Small intestine (tissue), 7 donors: ENCODE data around the gene LEKR1. TPM values are rescaled to one million over a fixed set of nuclear protein-coding genes. Genes with fewer than 3 reads are reported as not detected.

Experiments
- DNase-seq, 2 donors: peaks; one replicate each; pipeline versions ENCODE4 v3.0.0 to v3.0.0-alpha.2; 2013
- FAIRE-seq: peaks from 2 replicates; lab custom pipeline; 2012; peaks lifted over from hg19 to GRCh38; lab: Jason Lieb, UNC
- H3K27ac ChIP-seq, 3 donors: one replicate each; pipeline ENCODE4 v1.5.1; 2013; ENCODE audit warnings: low read length in 2 of 3, mild to moderate bottlenecking in 2 of 3, control low read depth in 1 of 3, inconsistent platforms in 1 of 3, low read depth in 1 of 3, moderate library complexity in 1 of 3
- H3K27me3 ChIP-seq, 3 donors: one replicate each; pipeline ENCODE4 v1.6.1; 2013; ENCODE audit warnings: low read length in 3 of 3, inconsistent platforms in 1 of 3; ENCODE audit not compliant: control insufficient read depth in 3 of 3, insufficient read depth in 3 of 3
- H3K36me3 ChIP-seq, 3 donors: one replicate each; pipeline ENCODE4 v1.6.1; 2013; ENCODE audit warnings: low read length in 3 of 3, inconsistent platforms in 1 of 3, low read depth in 1 of 3, mild to moderate bottlenecking in 1 of 3, moderate library complexity in 1 of 3; ENCODE audit not compliant: control insufficient read depth in 3 of 3, insufficient read depth in 2 of 3
- H3K4me1 ChIP-seq, 3 donors: one replicate each; pipeline ENCODE4 v1.6.1; 2013; ENCODE audit warnings: low read length in 2 of 3, inconsistent platforms in 1 of 3, low read depth in 1 of 3, mild to moderate bottlenecking in 1 of 3, moderate library complexity in 1 of 3; ENCODE audit not compliant: control insufficient read depth in 3 of 3, insufficient read depth in 2 of 3
- H3K4me3 ChIP-seq, 3 donors: one replicate each; pipeline ENCODE4 v1.5.1; 2013; ENCODE audit warnings: low read length in 3 of 3, control low read depth in 1 of 3, inconsistent platforms in 1 of 3, low read depth in 1 of 3, mild to moderate bottlenecking in 1 of 3, moderate library complexity in 1 of 3
- H3K9me3 ChIP-seq, 2 donors: one replicate each; pipeline ENCODE4 v1.6.1; 2013; ENCODE audit warnings: low read depth in 1 of 2, low read length in 1 of 2; ENCODE audit not compliant: control insufficient read depth in 2 of 2, insufficient read depth in 1 of 2
- WGBS, 3 donors: extraction: QIAGEN DNeasy Blood & Tissue Kit; methylation state at CpG; one replicate each; pipeline ENCODE4 v1.1.7; 2013; 5-methylcytosine and 5-hydroxymethylcytosine counted together
- polyA plus RNA-seq, 4 donors: library from polyadenylated mRNA; stranded (reverse) in 3 of 4; unstranded in 1 of 4; fragments of 200-250 nt in 3 of 4; fragments of 120-200 nt in 1 of 4; gene quantifications; one replicate each; pipeline versions ENCODE4 v1.2.1 to v1.2.3, GENCODE V29; 2013
- donor health status: healthy with polysubstance abuse.
- donor health status: control.
- donor health status: control.
- donor health status: Bipolar disorder and iron deficiency.
- donor health status: healthy.

The LEKR1 gene
- polyA plus RNA-seq, 4 donors: 0.63 to 2.5 TPM; not detected in 2

GRCh38 chr3:157091083-157091833 lies 265.1 kb downstream of the LEKR1 start:
- DNase-seq: no peak

GRCh38 chr3:157092230-157092629 lies 266.1 kb downstream of the LEKR1 start:
- peak overlapping the region in 1 of 3 donors; percentile 13 for H3K27ac ChIP-seq
- H3K27me3 ChIP-seq: no peaks in the 10 kb centered on the region
- H3K9me3 ChIP-seq: no peaks in the 10 kb centered on the region
- no peak for FAIRE-seq
- WGBS, 3 donors: 83 to 89% (median 87%) methylated on average over 5 of the region's 5 CpGs
- no peaks in the 10 kb centered on the region for H3K36me3 ChIP-seq
- DNase-seq: no peak
- peaks cover 5 to 30% (median 8%) of the 10 kb centered on the region in 3 donors for H3K4me1 ChIP-seq
- H3K4me3 ChIP-seq: no peak overlapping the region

More at GRCh38 chr3:157091083-157091833, 265.1 kb downstream of the LEKR1 start:
- no peaks in the 10 kb centered on the region for H3K36me3 ChIP-seq
- FAIRE-seq: no peak
- H3K9me3 ChIP-seq: no peaks in the 10 kb centered on the region
- 58 to 84% (median 84%) methylated on average over 4 of the region's 4 CpGs for WGBS, 3 donors
- H3K27me3 ChIP-seq: no peaks in the 10 kb centered on the region
- peaks cover 5 to 34% (median 8%) of the 10 kb centered on the region in 3 donors for H3K4me1 ChIP-seq
- H3K27ac ChIP-seq: peak overlapping the region in 1 of 3 donors; percentile 15
- no peak overlapping the region for H3K4me3 ChIP-seq

- DNase-seq (peak; percentile 42 to 44), FAIRE-seq (no peak)
- Histone ChIP-seq H3K9me3 (no peaks in the 10 kb centered on the region), H3K4me1 (peaks cover 3 to 21% (median 3%) of the 10 kb centered on the region in 3 donors), H3K4me3 (no peak overlapping the region), H3K36me3 (no peaks in the 10 kb centered on the region), H3K27ac (no peak overlapping the region), H3K27me3 (no peaks in the 10 kb centered on the region)
- WGBS, 3 donors: 23 to 65% (median 41%) methylated on average over 1 of the region's 1 CpG
Measured at GRCh38 chr3:157093096-157093495, 266.9 kb downstream of the LEKR1 start.

GRCh38 chr3:157094301-157094700 lies 268.1 kb downstream of the LEKR1 start:
- Histone ChIP-seq H3K27me3 (no peaks in the 10 kb centered on the region), H3K4me1 (peaks cover 2 to 16% (median 3%) of the 10 kb centered on the region in 3 donors), H3K36me3 (no peaks in the 10 kb centered on the region), H3K9me3 (no peaks in the 10 kb centered on the region), H3K4me3 (no peak overlapping the region), H3K27ac (no peak overlapping the region)
- no peak for FAIRE-seq
- DNase-seq: no peak
- 92 to 95% (median 92%) methylated on average over 2 of the region's 2 CpGs for WGBS, 3 donors

DNA sequence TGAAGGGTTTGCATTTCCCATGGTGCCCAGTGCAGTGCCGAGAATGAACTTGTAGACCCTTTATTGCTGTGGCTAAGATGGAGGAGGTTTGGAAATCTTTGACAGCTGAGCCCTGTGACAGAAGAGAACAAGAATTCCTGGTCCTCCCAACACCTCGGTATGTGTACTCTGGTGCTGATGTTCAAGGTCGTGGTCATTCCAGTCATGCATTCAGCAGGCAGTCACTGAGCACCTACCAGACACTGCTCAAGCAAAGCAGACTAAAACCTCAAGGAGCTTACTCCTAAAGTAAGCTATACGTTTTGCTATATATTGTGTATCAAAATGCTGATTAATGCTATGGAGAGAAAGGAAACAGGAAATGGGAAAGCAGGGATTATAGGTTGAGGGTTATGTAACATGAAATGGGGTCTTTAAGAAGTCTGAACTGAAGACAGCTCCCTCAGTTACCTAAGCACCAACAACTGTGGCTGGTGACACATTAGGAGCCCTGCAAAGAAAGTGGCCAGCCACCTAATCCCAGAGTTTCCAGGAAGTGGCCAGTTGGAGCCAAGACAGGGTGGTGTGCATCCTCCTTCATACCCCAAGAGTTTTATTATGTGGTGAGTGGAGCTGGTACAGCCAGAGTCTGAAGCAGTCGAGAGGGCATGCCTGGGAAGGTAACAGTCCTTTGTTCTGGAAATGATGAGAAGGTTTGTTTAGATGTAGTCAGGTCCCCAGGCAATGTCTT lies 268.8 kb downstream of the LEKR1 start:
- no peak for FAIRE-seq
- no peak for DNase-seq
- 72 to 80% (median 79%) methylated on average over 5 of the region's 5 CpGs for WGBS, 3 donors

More for the DNA sequence above, 268.8 kb downstream of the LEKR1 start:
- H3K4me1 ChIP-seq: peaks cover 2 to 10% (median 3%) of the 10 kb centered on the region in 3 donors
- no peaks in the 10 kb centered on the region for H3K27me3 ChIP-seq
- H3K4me3 ChIP-seq: no peak overlapping the region
- no peaks in the 10 kb centered on the region for H3K9me3 ChIP-seq
- H3K27ac ChIP-seq: no peak overlapping the region
- H3K36me3 ChIP-seq: no peaks in the 10 kb centered on the region

Other genes starting within 250 kb of the LEKR1 start
- 10 to 100 TPM in 3 of 4 donors, 1 to 10 TPM in 1; 8.5 to 18.3 (median 15.7) TPM for gene TIPARP, start 151.8 kb upstream of the LEKR1 start, polyA plus RNA-seq